ENCODE data around the gene FREM2. TPM values are rescaled to one million over a fixed set of nuclear protein-coding genes. Genes with fewer than 3 reads are reported as not detected.

FREM2 gene
- polyA plus RNA-seq, 1 of the 3 experiments (the other 2 are of a cell fraction): not detected

GRCh38 chr13:38824342-38824741 is 137.5 kb downstream of the FREM2 start:
- no peak for TF ChIP-seq PBX3 (IDR thresholded peaks at IDR 0.05)
- TF ChIP-seq GATA2 (CRISPR knock-in tag; IDR thresholded peaks at IDR 0.05): no peak
- no peak for TF ChIP-seq MXI1 (IDR thresholded peaks at IDR 0.05; ENCODE audit: low read depth, low read length)
- TF ChIP-seq JUND (IDR thresholded peaks at IDR 0.05): no peak
- TF ChIP-seq TCF12 (IDR thresholded peaks at IDR 0.05): no peak
- TF ChIP-seq, protein P1, sequence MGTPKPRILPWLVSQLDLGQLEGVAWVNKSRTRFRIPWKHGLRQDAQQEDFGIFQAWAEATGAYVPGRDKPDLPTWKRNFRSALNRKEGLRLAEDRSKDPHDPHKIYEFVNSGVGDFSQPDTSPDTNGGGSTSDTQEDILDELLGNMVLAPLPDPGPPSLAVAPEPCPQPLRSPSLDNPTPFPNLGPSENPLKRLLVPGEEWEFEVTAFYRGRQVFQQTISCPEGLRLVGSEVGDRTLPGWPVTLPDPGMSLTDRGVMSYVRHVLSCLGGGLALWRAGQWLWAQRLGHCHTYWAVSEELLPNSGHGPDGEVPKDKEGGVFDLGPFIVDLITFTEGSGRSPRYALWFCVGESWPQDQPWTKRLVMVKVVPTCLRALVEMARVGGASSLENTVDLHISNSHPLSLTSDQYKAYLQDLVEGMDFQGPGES (IDR thresholded peaks at IDR 0.05; ENCODE audit: low read depth, low read length): no peak
- TF ChIP-seq EP300 (IDR thresholded peaks at IDR 0.05; ENCODE audit: borderline replicate concordance in 1 of 2, low read depth in 1 of 2, low read length in 1 of 2): no peak
- TF ChIP-seq USF1 (IDR thresholded peaks at IDR 0.05; ENCODE audit: borderline replicate concordance, low read depth): no peak
- TF ChIP-seq ZBTB33 (IDR thresholded peaks at IDR 0.05; ENCODE audit: borderline replicate concordance, low read depth): no peak
- no peak for TF ChIP-seq EZH2phosphoT487 (IDR thresholded peaks at IDR 0.05; ENCODE audit: borderline replicate concordance, low read depth)
- TF ChIP-seq FOSL2 (IDR thresholded peaks at IDR 0.05; ENCODE audit: borderline replicate concordance, low read depth): no peak
- no peak for TF ChIP-seq YY1 (IDR thresholded peaks at IDR 0.05; ENCODE audit: low read depth)
- no peak for TF ChIP-seq NFIC (IDR thresholded peaks at IDR 0.05; ENCODE audit: borderline replicate concordance)
- ChIA-PET POLR2A (no interaction called here), CTCF (interaction anchor here (1.6 kb wide), 1 partner anchor 60 kb away, joined by 3 read pairs; no protein-coding TSS in a partner anchor)
- H3K4me3 ChIP-seq (ENCODE audit: low read depth in 2 of 2, low read length in 1 of 2): no peak overlapping the region
- H3K9me2 ChIP-seq: no peaks in the 10 kb centered on the region
- no peaks in the 10 kb centered on the region for H3K79me2 ChIP-seq (ENCODE audit: insufficient read depth)
- H3K27ac ChIP-seq (ENCODE audit: low read depth in 2 of 2, low read length in 1 of 2): no peak overlapping the region
- no peaks in the 10 kb centered on the region for H3F3A ChIP-seq (replicated peaks; ENCODE audit: insufficient read depth)
- H3K9ac ChIP-seq: no peak overlapping the region
- H3K27me3 ChIP-seq (ENCODE audit: insufficient read depth): no peaks in the 10 kb centered on the region
- H3K4me2 ChIP-seq: no peak overlapping the region
- H4K20me1 ChIP-seq (ENCODE audit: insufficient read depth): no peaks in the 10 kb centered on the region
- no peaks in the 10 kb centered on the region for H3K36me3 ChIP-seq (replicated peaks in 1 of 2; ENCODE audit: control insufficient read depth in 1 of 2, insufficient read depth in 2 of 2, low read length in 1 of 2)
- DNase-seq: no peak
- H3K9me3 ChIP-seq: no peaks in the 10 kb centered on the region
- H2AFZ ChIP-seq (ENCODE audit: low read depth): no peak overlapping the region
- peaks cover 0 to under 1% of the 10 kb centered on the region in 2 experiments; a peak in 3 of 4 replicates for H3K4me1 ChIP-seq (ENCODE audit: control insufficient read depth in 1 of 2, insufficient read depth in 2 of 2, low read depth in 1 of 2, low read length in 1 of 2)
- WGBS (ENCODE audit: low lambda C conversion rate): 44% methylated on average over 4 of the region's 4 CpGs
